Chondrocyte (in vitro differentiated cells): Measurements from ENCODE around the gene DEGS2. TPM values are rescaled to one million over a fixed set of nuclear protein-coding genes. Genes with fewer than 3 reads are reported as not detected.
A peak's percentile ranks its signal among the peaks of the same experiment; 100 is the strongest.

ENCODE experiments used
- DNase-seq: peaks from one replicate; pipeline ENCODE4 v3.0.0; 2021; ENCODE audit warnings: mixed read lengths, low spot score
- H3K27ac Mint-ChIP-seq: one replicate; pipeline ENCODE4 v1.8.0; 2021; ENCODE audit warnings: mild to moderate bottlenecking, moderate library complexity, mixed read lengths; ENCODE audit not compliant: unreplicated experiment
- H3K27me3 Mint-ChIP-seq: 2 replicates; pipeline ENCODE4 v1.8.0; 2021; ENCODE audit warnings: low read depth, mixed read lengths
- H3K36me3 Mint-ChIP-seq: 2 replicates; pipeline ENCODE4 v1.8.0; 2021; ENCODE audit warnings: low read depth, mixed read lengths
- H3K4me1 Mint-ChIP-seq: 2 replicates; pipeline ENCODE4 v1.8.0; 2021; ENCODE audit warnings: low read depth, mild to moderate bottlenecking, mixed read lengths
- H3K4me3 Mint-ChIP-seq: one replicate; pipeline ENCODE4 v1.8.0; 2021; ENCODE audit warnings: mild to moderate bottlenecking, moderate library complexity, mixed read lengths; ENCODE audit not compliant: unreplicated experiment
- H3K9me3 Mint-ChIP-seq: 2 replicates; pipeline ENCODE4 v1.8.0; 2021; ENCODE audit warnings: low read depth, mixed read lengths
- CTCF ChIP-seq: fragments of 200-600 bp; sonication (generic); IDR thresholded peaks from 2 replicates; pipeline ENCODE4 v1.5.0; 2021; ENCODE audit warnings: antibody characterized with exemption, mild to moderate bottlenecking, moderate library complexity
- total RNA-seq: library from RNA; stranded (reverse); gene quantifications from 3 replicates; pipeline ENCODE4 v1.2.1, GENCODE V29; 2021

The DEGS2 gene
- total RNA-seq, 1 donor from 2014 or later, result 0.17 TPM

GRCh38 chr14:100155756-100156616 lies 3.5 kb downstream of the DEGS2 start:
- TF ChIP-seq CTCF, result no peak
- DNase-seq, result no peak
- peaks cover 12% of the 10 kb centered on the region for H3K27me3 Mint-ChIP-seq
- no peak overlapping the region for H3K4me3 Mint-ChIP-seq
- no peak overlapping the region for H3K27ac Mint-ChIP-seq
- peaks cover 5% of the 10 kb centered on the region for H3K36me3 Mint-ChIP-seq
- H3K4me1 Mint-ChIP-seq, result peaks cover 3% of the 10 kb centered on the region
- peaks cover 7% of the 10 kb centered on the region for H3K9me3 Mint-ChIP-seq

- peak; percentile 76 for TF ChIP-seq CTCF
- H3K4me1 Mint-ChIP-seq, result peaks cover 3% of the 10 kb centered on the region
- no peak for DNase-seq
- no peak overlapping the region for H3K4me3 Mint-ChIP-seq
- peaks cover 7% of the 10 kb centered on the region for H3K9me3 Mint-ChIP-seq
- no peak overlapping the region for H3K27ac Mint-ChIP-seq
- peaks cover 8% of the 10 kb centered on the region for H3K27me3 Mint-ChIP-seq
- H3K36me3 Mint-ChIP-seq, result peaks cover 5% of the 10 kb centered on the region
Measured at GRCh38 chr14:100155049-100155621, 4.3 kb downstream of the DEGS2 start.

- no peak overlapping the region for H3K27ac Mint-ChIP-seq
- H3K27me3 Mint-ChIP-seq, result peaks cover 3% of the 10 kb centered on the region
- H3K4me3 Mint-ChIP-seq, result no peak overlapping the region
- H3K9me3 Mint-ChIP-seq, result peaks cover 7% of the 10 kb centered on the region
- H3K4me1 Mint-ChIP-seq, result peaks cover under 1% of the 10 kb centered on the region
- H3K36me3 Mint-ChIP-seq, result peaks cover 5% of the 10 kb centered on the region
- no peak for DNase-seq
- no peak for TF ChIP-seq CTCF
Measured at GRCh38 chr14:100153560-100153959, 5.9 kb downstream of the DEGS2 start.

- no peak for TF ChIP-seq CTCF
- no peak overlapping the region for H3K27ac Mint-ChIP-seq
- no peak for DNase-seq
- H3K9me3 Mint-ChIP-seq, result peaks cover 7% of the 10 kb centered on the region
- no peaks in the 10 kb centered on the region for H3K27me3 Mint-ChIP-seq
- H3K4me1 Mint-ChIP-seq, result no peaks in the 10 kb centered on the region
- H3K36me3 Mint-ChIP-seq, result peaks cover 5% of the 10 kb centered on the region
- H3K4me3 Mint-ChIP-seq, result no peak overlapping the region
Measured at GRCh38 chr14:100152091-100152490, 7.4 kb downstream of the DEGS2 start.

GRCh38 chr14:100150932-100151587 lies 8.4 kb downstream of the DEGS2 start:
- no peaks in the 10 kb centered on the region for H3K27me3 Mint-ChIP-seq
- H3K4me3 Mint-ChIP-seq, result no peak overlapping the region
- H3K9me3 Mint-ChIP-seq, result peaks cover 7% of the 10 kb centered on the region
- H3K36me3 Mint-ChIP-seq, result peaks cover 5% of the 10 kb centered on the region
- H3K4me1 Mint-ChIP-seq, result no peaks in the 10 kb centered on the region
- no peak for DNase-seq
- H3K27ac Mint-ChIP-seq, result no peak overlapping the region
- TF ChIP-seq CTCF, result no peak
